WERI-Rb-1 (cell line): Measurements from ENCODE around the gene METTL15.

Source experiments
- DNase-seq: peaks from one replicate; pipeline ENCODE4 v3.0.0-alpha.2; 2020
- H3K27ac ChIP-seq: fragments of 250-450 bp; sonication (Bioruptor Pico); 2 replicates; pipeline ENCODE4 v1.5.1; 2020; ENCODE audit warnings: mild to moderate bottlenecking, moderate library complexity
- H3K27me3 ChIP-seq: fragments of 250-450 bp; sonication (Bioruptor Pico); 2 replicates; pipeline ENCODE4 v1.5.1; 2021; ENCODE audit warnings: mild to moderate bottlenecking, low read depth, moderate library complexity; ENCODE audit not compliant: insufficient read depth, severe bottlenecking
- H3K36me3 ChIP-seq: fragments of 250-450 bp; sonication (Bioruptor Pico); 2 replicates; pipeline ENCODE4 v1.5.1; 2020; ENCODE audit warnings: mild to moderate bottlenecking, moderate library complexity
- H3K4me3 ChIP-seq: 2 replicates; pipeline ENCODE4 v1.5.1; 2011; ENCODE audit warnings: low read depth, mild to moderate bottlenecking, control low read depth, low read length
- H3K9me3 ChIP-seq: fragments of 250-450 bp; sonication (Bioruptor Pico); 2 replicates; pipeline ENCODE4 v1.5.1; 2021; ENCODE audit warnings: mild to moderate bottlenecking, moderate library complexity; ENCODE audit not compliant: severe bottlenecking
- TF ChIP-seq, protein P1 (sequence below): IDR thresholded peaks from 2 replicates; pipeline ENCODE4 v1.5.1; 2011; ENCODE audit warnings: low read depth, mild to moderate bottlenecking, control low read depth, inconsistent platforms, low read length

Gene METTL15

GRCh38 chr11:28243581-28243980 is 135.4 kb downstream of the METTL15 start:
- Histone ChIP-seq H3K9me3 (no peaks in the 10 kb centered on the region), H3K4me3 (no peak overlapping the region), H3K36me3 (no peaks in the 10 kb centered on the region), H3K27me3 (no peaks in the 10 kb centered on the region), H3K27ac (no peak overlapping the region)
- TF ChIP-seq, protein P1, sequence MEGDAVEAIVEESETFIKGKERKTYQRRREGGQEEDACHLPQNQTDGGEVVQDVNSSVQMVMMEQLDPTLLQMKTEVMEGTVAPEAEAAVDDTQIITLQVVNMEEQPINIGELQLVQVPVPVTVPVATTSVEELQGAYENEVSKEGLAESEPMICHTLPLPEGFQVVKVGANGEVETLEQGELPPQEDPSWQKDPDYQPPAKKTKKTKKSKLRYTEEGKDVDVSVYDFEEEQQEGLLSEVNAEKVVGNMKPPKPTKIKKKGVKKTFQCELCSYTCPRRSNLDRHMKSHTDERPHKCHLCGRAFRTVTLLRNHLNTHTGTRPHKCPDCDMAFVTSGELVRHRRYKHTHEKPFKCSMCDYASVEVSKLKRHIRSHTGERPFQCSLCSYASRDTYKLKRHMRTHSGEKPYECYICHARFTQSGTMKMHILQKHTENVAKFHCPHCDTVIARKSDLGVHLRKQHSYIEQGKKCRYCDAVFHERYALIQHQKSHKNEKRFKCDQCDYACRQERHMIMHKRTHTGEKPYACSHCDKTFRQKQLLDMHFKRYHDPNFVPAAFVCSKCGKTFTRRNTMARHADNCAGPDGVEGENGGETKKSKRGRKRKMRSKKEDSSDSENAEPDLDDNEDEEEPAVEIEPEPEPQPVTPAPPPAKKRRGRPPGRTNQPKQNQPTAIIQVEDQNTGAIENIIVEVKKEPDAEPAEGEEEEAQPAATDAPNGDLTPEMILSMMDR, result no peak
- DNase-seq, result no peak

- Histone ChIP-seq H3K27ac (no peak overlapping the region), H3K4me3 (no peak overlapping the region), H3K9me3 (no peaks in the 10 kb centered on the region), H3K27me3 (no peaks in the 10 kb centered on the region), H3K36me3 (no peaks in the 10 kb centered on the region)
- no peak for DNase-seq
- TF ChIP-seq, protein P1, result no peak
Measured at GRCh38 chr11:28245131-28245530, 136.9 kb downstream of the METTL15 start.

DNA sequence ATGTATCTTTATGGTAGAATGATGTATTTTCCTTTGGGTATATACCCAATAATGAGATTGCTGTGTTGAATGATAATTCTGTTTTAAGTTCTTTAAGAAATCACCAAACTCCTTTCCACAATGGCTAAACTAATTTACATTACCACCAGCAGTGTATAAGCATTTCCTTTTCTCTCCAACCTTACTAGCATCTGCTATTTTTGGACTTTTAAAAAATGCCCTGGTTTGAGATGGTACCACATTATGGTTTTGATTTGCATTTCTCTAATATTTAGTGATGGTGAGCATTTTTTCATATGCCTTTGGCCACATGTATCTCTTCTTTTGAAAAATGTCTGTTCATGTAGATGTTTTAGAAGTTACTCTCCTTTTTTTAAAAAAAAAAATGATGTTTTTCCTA is 142.0 kb downstream of the METTL15 start:
- TF ChIP-seq, protein P1, result no peak
- no peaks in the 10 kb centered on the region for H3K36me3 ChIP-seq
- no peak overlapping the region for H3K4me3 ChIP-seq
- H3K27me3 ChIP-seq, result no peaks in the 10 kb centered on the region
- no peak overlapping the region for H3K27ac ChIP-seq
- H3K9me3 ChIP-seq, result no peaks in the 10 kb centered on the region
- no peak for DNase-seq

GRCh38 chr11:28251257-28251656 is 143.1 kb downstream of the METTL15 start:
- TF ChIP-seq, protein P1, result no peak
- DNase-seq, result no peak

GRCh38 chr11:28257761-28258160 is 149.6 kb downstream of the METTL15 start:
- H3K27me3 ChIP-seq, result no peaks in the 10 kb centered on the region
- H3K27ac ChIP-seq, result no peak overlapping the region
- no peaks in the 10 kb centered on the region for H3K36me3 ChIP-seq
- no peak overlapping the region for H3K4me3 ChIP-seq
- no peak for DNase-seq
- no peaks in the 10 kb centered on the region for H3K9me3 ChIP-seq
- TF ChIP-seq, protein P1, result no peak

More at GRCh38 chr11:28251257-28251656, 143.1 kb downstream of the METTL15 start:
- Histone ChIP-seq H3K4me3 (no peak overlapping the region), H3K27ac (no peak overlapping the region), H3K9me3 (no peaks in the 10 kb centered on the region), H3K36me3 (no peaks in the 10 kb centered on the region), H3K27me3 (no peaks in the 10 kb centered on the region)

DNA sequence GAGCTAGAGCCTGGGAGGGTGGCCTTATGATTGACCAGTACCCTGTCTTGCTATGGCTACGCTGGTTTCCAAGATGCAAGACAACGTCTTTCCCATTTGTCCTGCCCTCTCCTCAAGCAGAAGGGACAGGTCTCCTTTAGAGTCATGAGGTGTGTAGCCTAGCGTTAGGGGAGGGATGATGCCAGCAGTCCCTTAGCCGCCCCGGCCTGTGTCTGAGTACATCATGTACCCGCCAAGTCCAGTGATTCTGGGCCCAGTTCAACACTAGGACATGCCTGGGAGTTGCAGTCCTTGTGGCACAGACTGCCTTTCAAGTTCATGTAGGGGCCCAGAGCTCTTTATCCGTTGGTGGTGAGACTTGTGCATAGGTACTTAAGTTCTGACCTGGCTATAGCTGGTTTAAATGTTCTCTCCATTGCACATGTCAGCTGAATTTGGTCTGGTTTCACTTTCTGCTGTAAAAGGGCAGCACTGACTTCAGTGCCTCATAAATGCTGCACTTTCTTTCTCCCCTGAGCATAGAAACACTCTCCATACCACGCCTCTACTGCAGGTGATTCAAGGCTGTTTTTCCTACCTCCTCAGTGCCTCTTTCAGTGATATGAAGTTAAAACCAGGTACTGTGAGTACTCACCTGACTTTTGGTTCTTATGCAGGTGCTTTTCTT is 151.1 kb downstream of the METTL15 start:
- H3K9me3 ChIP-seq, result no peaks in the 10 kb centered on the region
- TF ChIP-seq, protein P1, result no peak
- H3K27me3 ChIP-seq, result no peaks in the 10 kb centered on the region
- no peaks in the 10 kb centered on the region for H3K36me3 ChIP-seq
- no peak for DNase-seq
- no peak overlapping the region for H3K4me3 ChIP-seq
- no peak overlapping the region for H3K27ac ChIP-seq
